Parathyroid adenoma (tissue), 2 donors: ENCODE data around the gene ERAS.

Experiments
- H2AFZ ChIP-seq: fragments of 300-600 bp; sonication (generic); one replicate; pipeline ENCODE4 v1.7.0; 2017; ENCODE audit warnings: antibody characterized with exemption, mild to moderate bottlenecking
- H3K27ac ChIP-seq: fragments of 300-600 bp; sonication (generic); one replicate; pipeline ENCODE4 v1.7.0; 2017
- H3K27me3 ChIP-seq: fragments of 300-600 bp; sonication (generic); one replicate; pipeline ENCODE4 v1.7.0; 2017; ENCODE audit warnings: low read length; ENCODE audit not compliant: control insufficient read depth, insufficient read depth
- H3K36me3 ChIP-seq: fragments of 300-600 bp; sonication (generic); one replicate; pipeline ENCODE4 v1.7.0; 2017; ENCODE audit warnings: low read length; ENCODE audit not compliant: control insufficient read depth, insufficient read depth
- H3K4me1 ChIP-seq: fragments of 300-600 bp; sonication (generic); one replicate; pipeline ENCODE4 v1.7.0; 2017; ENCODE audit warnings: control low read depth
- H3K4me2 ChIP-seq: fragments of 300-600 bp; sonication (generic); one replicate; pipeline ENCODE4 v1.7.0; 2017; ENCODE audit warnings: low read length
- H3K4me3 ChIP-seq: fragments of 300-600 bp; sonication (generic); one replicate; pipeline ENCODE4 v1.7.0; 2017; ENCODE audit warnings: low read depth, low read length
- H3K79me2 ChIP-seq: fragments of 300-600 bp; sonication (generic); one replicate; pipeline ENCODE4 v1.7.0; 2017; ENCODE audit warnings: control low read depth
- H3K9ac ChIP-seq: fragments of 300-600 bp; sonication (generic); one replicate; pipeline ENCODE4 v1.7.0; 2017; ENCODE audit warnings: mild to moderate bottlenecking
- H3K9me3 ChIP-seq: fragments of 300-600 bp; sonication (generic); one replicate; pipeline ENCODE4 v1.7.0; 2017; ENCODE audit warnings: low read length; ENCODE audit not compliant: control insufficient read depth
- CTCF ChIP-seq: fragments of 300-600 bp; sonication (generic); IDR thresholded peaks from one replicate; pipeline ENCODE4 v1.7.0; 2017; ENCODE audit warnings: antibody characterized with exemption, mild to moderate bottlenecking
- donor health status: primary hyperparathyroidism.

ERAS gene

GRCh38 chrX:48786825-48787504, 39.3 kb upstream of the ERAS start:
- Histone ChIP-seq H3K4me2 (no peak overlapping the region), H2AFZ (no peak overlapping the region), H3K9me3 (no peaks in the 10 kb centered on the region), H3K79me2 (no peaks in the 10 kb centered on the region), H3K4me1 (no peaks in the 10 kb centered on the region), H3K4me3 (no peak overlapping the region), H3K36me3 (no peaks in the 10 kb centered on the region), H3K9ac (no peak overlapping the region), H3K27ac (no peak overlapping the region), H3K27me3 (no peaks in the 10 kb centered on the region)
- TF ChIP-seq CTCF, result no peak

- TF ChIP-seq CTCF, result no peak
- Histone ChIP-seq H3K4me1 (no peaks in the 10 kb centered on the region), H3K4me2 (no peak overlapping the region), H3K9me3 (no peaks in the 10 kb centered on the region), H3K9ac (no peak overlapping the region), H3K36me3 (no peaks in the 10 kb centered on the region), H3K27me3 (no peaks in the 10 kb centered on the region), H3K4me3 (no peak overlapping the region), H2AFZ (no peak overlapping the region), H3K27ac (no peak overlapping the region), H3K79me2 (no peaks in the 10 kb centered on the region)
Measured at GRCh38 chrX:48787505-48788443, 38.5 kb upstream of the ERAS start.

- Histone ChIP-seq H3K79me2 (no peaks in the 10 kb centered on the region), H3K4me2 (no peak overlapping the region), H3K27me3 (no peaks in the 10 kb centered on the region), H3K9me3 (no peaks in the 10 kb centered on the region), H3K9ac (no peak overlapping the region), H2AFZ (no peak overlapping the region), H3K27ac (no peak overlapping the region), H3K36me3 (no peaks in the 10 kb centered on the region), H3K4me1 (no peaks in the 10 kb centered on the region), H3K4me3 (no peak overlapping the region)
- no peak for TF ChIP-seq CTCF
Measured at GRCh38 chrX:48789366-48790220, 36.7 kb upstream of the ERAS start.

GRCh38 chrX:48790477-48790876, 35.8 kb upstream of the ERAS start:
- Histone ChIP-seq H3K36me3 (no peaks in the 10 kb centered on the region), H3K9ac (no peak overlapping the region), H3K4me3 (no peak overlapping the region), H3K9me3 (no peaks in the 10 kb centered on the region), H3K27me3 (no peaks in the 10 kb centered on the region), H2AFZ (no peak overlapping the region), H3K27ac (no peak overlapping the region), H3K4me1 (no peaks in the 10 kb centered on the region), H3K4me2 (no peak overlapping the region), H3K79me2 (no peaks in the 10 kb centered on the region)
- no peak for TF ChIP-seq CTCF
